ENCODE data around the gene CHD1.

CHD1 gene

GRCh38 chr5:98907951-98908350, 20.9 kb downstream of the CHD1 start:
- DNase-seq (ENCODE audit: extremely low spot score), result no peak
- ChIA-PET POLR2A (no interaction called here), CTCF (interaction anchor here (0.6 to 1.9 kb wide), 3 partner anchors 22 to 155 kb away, joined by 3 to 4 read pairs (median 4); no protein-coding TSS in a partner anchor)
- TF ChIP-seq FOXK2 (IDR thresholded peaks at IDR 0.05) (no peak), L3MBTL2 (conservative IDR thresholded peaks at IDR 0.05) (no peak), SP1 (IDR thresholded peaks at IDR 0.05) (no peak), LEF1 (IDR thresholded peaks at IDR 0.05; ENCODE audit: borderline replicate concordance) (no peak), TARDBP (IDR thresholded peaks at IDR 0.05) (no peak), SUZ12 (IDR thresholded peaks at IDR 0.05) (no peak), BHLHE40 (IDR thresholded peaks at IDR 0.05; ENCODE audit: borderline replicate concordance) (no peak), ZNF384 (IDR thresholded peaks at IDR 0.05) (no peak), ELF4 (IDR thresholded peaks at IDR 0.05) (no peak), FOXA1 (IDR thresholded peaks at IDR 0.05) (no peak)

GRCh38 chr5:98906756-98907355, 22.0 kb downstream of the CHD1 start:
- no peak for DNase-seq (ENCODE audit: extremely low spot score)
- no peak for TF ChIP-seq FOXK2 (IDR thresholded peaks at IDR 0.05)
- no peak for TF ChIP-seq PKNOX1 (IDR thresholded peaks at IDR 0.05)
- ChIA-PET CTCF (interaction anchor here (1.9 kb wide), 1 partner anchor 156 kb away, joined by 4 read pairs; no protein-coding TSS in a partner anchor), POLR2A (no interaction called here)

- TF ChIP-seq BHLHE40 (IDR thresholded peaks at IDR 0.05; ENCODE audit: borderline replicate concordance) (no peak), ZNF384 (IDR thresholded peaks at IDR 0.05) (no peak), FOXA1 (IDR thresholded peaks at IDR 0.05) (no peak)
- ChIA-PET CTCF (interaction anchor here (1.9 to 2.7 kb wide), 2 partner anchors 127 to 157 kb away, joined by 4 to 13 read pairs; no protein-coding TSS in a partner anchor), POLR2A (no interaction called here)
- DNase-seq (ENCODE audit: extremely low spot score), result peak; percentile 7
These were observed 22.7 kb downstream of the CHD1 start for GRCh38 chr5:98905857-98906688.

- DNase-seq (ENCODE audit: extremely low spot score), result no peak
- ChIA-PET POLR2A (no interaction called here), CTCF (interaction anchor here (0.6 to 2.7 kb wide), 3 partner anchors 121 to 1744 kb away, joined by 3 to 13 read pairs (median 4); no protein-coding TSS in a partner anchor)
- TF ChIP-seq SP1 (IDR thresholded peaks at IDR 0.05) (no peak), FOXA1 (IDR thresholded peaks at IDR 0.05) (no peak), NFRKB (IDR thresholded peaks at IDR 0.05) (no peak), L3MBTL2 (conservative IDR thresholded peaks at IDR 0.05) (no peak), SUZ12 (IDR thresholded peaks at IDR 0.05) (no peak), TARDBP (IDR thresholded peaks at IDR 0.05) (no peak), CTBP1 (IDR thresholded peaks at IDR 0.05; ENCODE audit: borderline replicate concordance) (no peak), LEF1 (IDR thresholded peaks at IDR 0.05; ENCODE audit: borderline replicate concordance) (no peak), BHLHE40 (IDR thresholded peaks at IDR 0.05; ENCODE audit: borderline replicate concordance) (no peak), HDGF (IDR thresholded peaks at IDR 0.05; ENCODE audit: borderline replicate concordance) (no peak), FOXK2 (IDR thresholded peaks at IDR 0.05) (no peak), FOXM1 (IDR thresholded peaks at IDR 0.05; ENCODE audit: borderline replicate concordance) (no peak), ZNF384 (IDR thresholded peaks at IDR 0.05) (no peak), ELF4 (IDR thresholded peaks at IDR 0.05) (no peak), ARNT (IDR thresholded peaks at IDR 0.05) (no peak), PKNOX1 (IDR thresholded peaks at IDR 0.05) (no peak)
These were observed 24.0 kb downstream of the CHD1 start for GRCh38 chr5:98904780-98905179.

- ChIA-PET CTCF (no interaction called here), POLR2A (no interaction called here)
- no peak for DNase-seq (ENCODE audit: extremely low spot score)
- no peak for TF ChIP-seq TARDBP (IDR thresholded peaks at IDR 0.05)
- TF ChIP-seq ARNT (IDR thresholded peaks at IDR 0.05), result no peak
- no peak for TF ChIP-seq HDGF (IDR thresholded peaks at IDR 0.05; ENCODE audit: borderline replicate concordance)
- TF ChIP-seq BHLHE40 (IDR thresholded peaks at IDR 0.05; ENCODE audit: borderline replicate concordance), result no peak
- no peak for TF ChIP-seq L3MBTL2 (conservative IDR thresholded peaks at IDR 0.05)
- TF ChIP-seq FOXK2 (IDR thresholded peaks at IDR 0.05), result no peak
- TF ChIP-seq ZNF384 (IDR thresholded peaks at IDR 0.05), result no peak
- no peak for TF ChIP-seq PKNOX1 (IDR thresholded peaks at IDR 0.05)
- no peak for TF ChIP-seq NFRKB (IDR thresholded peaks at IDR 0.05)
- TF ChIP-seq SUZ12 (IDR thresholded peaks at IDR 0.05), result no peak
- no peak for TF ChIP-seq ELF4 (IDR thresholded peaks at IDR 0.05)
- no peak for TF ChIP-seq FOXA1 (IDR thresholded peaks at IDR 0.05)
These were observed 26.1 kb downstream of the CHD1 start for GRCh38 chr5:98902733-98903132.

GRCh38 chr5:98899456-98899855, 29.4 kb downstream of the CHD1 start:
- ChIA-PET CTCF (no interaction called here), POLR2A (interaction anchor here (1.3 kb wide), 1 partner anchor 30 kb away, joined by 4 read pairs; the partner anchor contains the start of gene CHD1)
- TF ChIP-seq HDGF (IDR thresholded peaks at IDR 0.05; ENCODE audit: borderline replicate concordance) (no peak), L3MBTL2 (conservative IDR thresholded peaks at IDR 0.05) (no peak), NFRKB (IDR thresholded peaks at IDR 0.05) (no peak), ZNF384 (IDR thresholded peaks at IDR 0.05) (no peak), ARNT (IDR thresholded peaks at IDR 0.05) (no peak), CTBP1 (IDR thresholded peaks at IDR 0.05; ENCODE audit: borderline replicate concordance) (no peak), LEF1 (IDR thresholded peaks at IDR 0.05; ENCODE audit: borderline replicate concordance) (no peak), BHLHE40 (IDR thresholded peaks at IDR 0.05; ENCODE audit: borderline replicate concordance) (no peak), SP1 (IDR thresholded peaks at IDR 0.05) (no peak), FOXM1 (IDR thresholded peaks at IDR 0.05; ENCODE audit: borderline replicate concordance) (no peak), SUZ12 (IDR thresholded peaks at IDR 0.05) (no peak), TARDBP (IDR thresholded peaks at IDR 0.05) (no peak), PKNOX1 (IDR thresholded peaks at IDR 0.05) (no peak), FOXA1 (IDR thresholded peaks at IDR 0.05) (no peak), FOXK2 (IDR thresholded peaks at IDR 0.05) (no peak), ELF4 (IDR thresholded peaks at IDR 0.05) (no peak)
- DNase-seq (ENCODE audit: extremely low spot score), result no peak

Measured in HEK293T (cell line).